GM12878 (cell line): ENCODE measurements around the gene KIF25.

ENCODE experiments used
- BCLAF1 ChIP-seq: fragments of 450-650 bp; IDR thresholded peaks from 2 replicates; pipeline ENCODE4 v1.6.1; 2017; ENCODE audit warnings: antibody characterized with exemption, mild to moderate bottlenecking, moderate library complexity
- CTCF ChIP-seq, 3 experiments: IDR thresholded peaks in 2 of 3; conservative IDR thresholded peaks in 1 of 3; 2 replicates each; pipeline ENCODE4 v1.5.1; 2011; ENCODE audit warnings: low read depth in 3 of 3, low read length in 3 of 3, mild to moderate bottlenecking in 3 of 3, control low read depth in 2 of 3, moderate library complexity in 2 of 3, inconsistent platforms in 1 of 3, mixed read lengths in 1 of 3; ENCODE audit not compliant: control insufficient read depth in 2 of 3, insufficient read depth in 1 of 3; ENCODE audit errors: extremely low read depth in 1 of 3
- PBX3 ChIP-seq: IDR thresholded peaks from 2 replicates; pipeline ENCODE4 v1.6.1; 2011; ENCODE audit warnings: mild to moderate bottlenecking, low read depth, low read length, moderate library complexity; ENCODE audit not compliant: insufficient replicate concordance
- RELA ChIP-seq: fragments of 450-650 bp; IDR thresholded peaks from 2 replicates; pipeline ENCODE4 v1.8.0; 2014; ENCODE audit warnings: borderline replicate concordance; ENCODE audit not compliant: partially characterized antibody
- RFX5 ChIP-seq: IDR thresholded peaks from 2 replicates; pipeline ENCODE4 v1.6.1; 2011; ENCODE audit warnings: low read depth, low read length, improper control_type of control experiment

- TF ChIP-seq BCLAF1: no peak
- TF ChIP-seq RFX5: no peak
- no peak for TF ChIP-seq CTCF (IDR thresholded peaks at IDR 0.05 in 2 of 3, conservative IDR thresholded peaks at IDR 0.05 in 1 of 3; ENCODE audit: control insufficient read depth in 2 of 3, extremely low read depth in 1 of 3, insufficient read depth in 1 of 3, low read depth in 3 of 3, low read length in 3 of 3)
- TF ChIP-seq RELA: no peak
- TF ChIP-seq PBX3: no peak
These were observed 38.4 kb downstream of the KIF25 start for GRCh38 chr6:168035661-168036545.
